AG09309 (cell line): ENCODE data around the gene LSG1.

Experiments used
- DNase-seq: peaks from one replicate; pipeline ENCODE4 v3.0.0-alpha.2; 2010; ENCODE audit warnings: low read depth
- H3K4me3 ChIP-seq: 2 replicates; pipeline ENCODE4 v1.5.1; 2011; ENCODE audit warnings: mild to moderate bottlenecking, low read depth, low read length, moderate library complexity; ENCODE audit not compliant: control insufficient read depth
- TF ChIP-seq, protein P1 (sequence below): IDR thresholded peaks from 2 replicates; pipeline ENCODE4 v1.5.1; 2011; ENCODE audit warnings: mild to moderate bottlenecking, low read depth, low read length, inconsistent platforms; ENCODE audit not compliant: insufficient read depth, control insufficient read depth; ENCODE audit errors: missing control alignments

The LSG1 gene

GRCh38 chr3:194661374-194661773 lies 10.6 kb downstream of the LSG1 start:
- TF ChIP-seq, protein P1, sequence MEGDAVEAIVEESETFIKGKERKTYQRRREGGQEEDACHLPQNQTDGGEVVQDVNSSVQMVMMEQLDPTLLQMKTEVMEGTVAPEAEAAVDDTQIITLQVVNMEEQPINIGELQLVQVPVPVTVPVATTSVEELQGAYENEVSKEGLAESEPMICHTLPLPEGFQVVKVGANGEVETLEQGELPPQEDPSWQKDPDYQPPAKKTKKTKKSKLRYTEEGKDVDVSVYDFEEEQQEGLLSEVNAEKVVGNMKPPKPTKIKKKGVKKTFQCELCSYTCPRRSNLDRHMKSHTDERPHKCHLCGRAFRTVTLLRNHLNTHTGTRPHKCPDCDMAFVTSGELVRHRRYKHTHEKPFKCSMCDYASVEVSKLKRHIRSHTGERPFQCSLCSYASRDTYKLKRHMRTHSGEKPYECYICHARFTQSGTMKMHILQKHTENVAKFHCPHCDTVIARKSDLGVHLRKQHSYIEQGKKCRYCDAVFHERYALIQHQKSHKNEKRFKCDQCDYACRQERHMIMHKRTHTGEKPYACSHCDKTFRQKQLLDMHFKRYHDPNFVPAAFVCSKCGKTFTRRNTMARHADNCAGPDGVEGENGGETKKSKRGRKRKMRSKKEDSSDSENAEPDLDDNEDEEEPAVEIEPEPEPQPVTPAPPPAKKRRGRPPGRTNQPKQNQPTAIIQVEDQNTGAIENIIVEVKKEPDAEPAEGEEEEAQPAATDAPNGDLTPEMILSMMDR, result no peak
- DNase-seq, result no peak
- H3K4me3 ChIP-seq, result no peak overlapping the region

DNA sequence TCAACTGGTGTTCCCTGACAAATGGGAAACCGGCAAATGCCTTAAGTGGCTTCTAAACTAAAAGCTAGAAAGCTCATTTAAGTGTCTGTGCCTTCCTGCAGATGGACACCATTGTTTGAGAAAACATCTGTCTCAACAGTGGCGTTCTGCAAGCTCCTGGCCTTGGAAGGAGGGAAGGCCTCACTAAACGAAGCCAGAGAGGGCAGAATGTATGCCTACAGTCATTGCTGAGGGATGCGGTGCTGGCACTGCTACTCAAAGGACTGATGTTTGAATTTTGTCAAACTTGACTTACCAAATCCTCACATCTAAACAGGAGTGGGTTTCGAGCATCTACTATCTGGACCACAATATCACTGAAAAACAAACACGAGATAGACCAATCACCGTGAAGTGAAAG lies 12.2 kb downstream of the LSG1 start:
- TF ChIP-seq, protein P1, result no peak
- no peak for DNase-seq

GRCh38 chr3:194658477-194659242 lies 13.3 kb downstream of the LSG1 start:
- H3K4me3 ChIP-seq, result no peak overlapping the region
- no peak for DNase-seq
- TF ChIP-seq, protein P1, result no peak

More for the DNA sequence above, 12.2 kb downstream of the LSG1 start:
- no peak overlapping the region for H3K4me3 ChIP-seq

DNA sequence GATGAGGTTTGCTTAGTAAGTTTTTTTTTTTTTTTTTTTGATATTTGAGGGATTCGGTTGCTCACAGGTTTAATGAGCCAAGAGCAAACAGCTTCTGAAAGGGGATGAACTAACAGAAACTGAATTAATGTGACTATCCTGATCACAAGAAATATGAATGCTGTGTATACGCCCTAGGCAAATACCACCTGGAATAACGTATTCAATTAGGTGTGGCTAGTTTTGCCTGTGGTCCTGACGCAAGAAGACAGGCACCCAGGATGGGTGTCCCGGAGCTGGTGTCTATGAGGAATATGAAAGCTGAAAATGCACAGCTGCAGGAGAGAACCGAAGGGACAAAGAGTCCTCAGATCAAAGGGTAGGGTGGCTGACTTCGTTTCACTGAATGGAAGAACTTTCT lies 14.6 kb downstream of the LSG1 start:
- DNase-seq, result no peak
- H3K4me3 ChIP-seq, result no peak overlapping the region
- TF ChIP-seq, protein P1, result no peak

DNA sequence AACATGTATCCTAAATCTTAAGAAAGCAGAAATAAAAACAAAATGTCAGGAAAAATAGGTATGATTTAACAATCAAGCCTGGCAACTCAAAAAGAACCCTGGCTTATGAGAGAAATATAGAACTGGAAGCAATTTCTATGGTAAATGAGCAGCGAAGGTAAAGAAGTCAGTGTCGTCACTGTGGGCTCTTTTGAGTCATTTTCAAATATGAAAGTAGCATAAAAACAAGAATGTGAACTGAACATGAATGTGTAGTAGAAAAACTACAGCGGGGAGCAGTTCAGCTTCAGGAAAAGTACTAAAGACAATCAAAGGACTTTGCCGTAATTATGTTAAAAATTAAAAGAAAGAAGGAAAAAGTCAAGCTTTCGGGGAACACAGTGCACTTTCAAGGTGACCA lies 17.5 kb downstream of the LSG1 start:
- H3K4me3 ChIP-seq, result no peak overlapping the region
- TF ChIP-seq, protein P1, result no peak
- no peak for DNase-seq

DNA sequence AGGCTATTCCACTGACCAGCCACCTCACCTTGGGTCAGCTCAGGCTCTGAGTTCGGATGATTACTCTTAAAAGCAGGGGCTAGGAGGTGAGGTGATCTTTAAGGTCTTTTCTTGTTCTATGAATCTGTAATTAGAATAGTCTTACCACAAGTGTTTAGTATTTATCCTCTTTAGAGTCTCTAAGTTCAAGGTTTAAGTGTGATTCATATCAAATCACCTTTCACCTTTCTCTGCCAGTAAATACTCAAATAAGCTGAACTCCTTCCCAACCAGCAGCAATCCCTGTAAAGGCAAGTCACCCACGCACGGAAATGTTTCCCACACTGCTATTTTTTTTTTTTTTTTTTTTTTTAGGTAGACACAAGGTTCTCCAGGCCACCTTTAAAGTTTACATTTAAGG lies 24.2 kb downstream of the LSG1 start:
- H3K4me3 ChIP-seq, result no peak overlapping the region
- TF ChIP-seq, protein P1, result no peak
- DNase-seq, result no peak
